Naive B cell (primary cell): ENCODE data around the gene TRIM17. TPM values are rescaled to one million over a fixed set of nuclear protein-coding genes. Genes with fewer than 3 reads are reported as not detected.
A peak's percentile ranks its signal among the peaks of the same experiment; 100 is the strongest.

ENCODE experiments used
- ATAC-seq, 2 donors: fragments of 150-1000 bp; cut with Tn5 transposase; 2 replicates each; pipeline ENCODE4 v1.10.0; 2021; ENCODE audit warnings: low read depth in 2 of 2, mild to moderate bottlenecking in 2 of 2, moderate library complexity in 2 of 2
- DNase-seq: peaks from one replicate; pipeline ENCODE4 v3.0.0; 2022
- H3K27ac Mint-ChIP-seq, 6 donors: one replicate each; pipeline ENCODE4 v1.8.0; 2020 to 2022; ENCODE audit warnings: mild to moderate bottlenecking in 6 of 6, mixed read lengths in 6 of 6, moderate library complexity in 5 of 6, inconsistent platforms in 2 of 6
- H3K27me3 Mint-ChIP-seq, 3 donors: one replicate each; pipeline ENCODE4 v1.8.0; 2021 to 2022; ENCODE audit warnings: mixed read lengths in 3 of 3, mild to moderate bottlenecking in 1 of 3
- H3K36me3 Mint-ChIP-seq, 2 donors: one replicate each; pipeline ENCODE4 v1.8.0; 2020 to 2022; ENCODE audit warnings: mixed read lengths in 2 of 2, inconsistent platforms in 1 of 2, mild to moderate bottlenecking in 1 of 2
- H3K4me1 Mint-ChIP-seq, 3 donors: one replicate each; pipeline ENCODE4 v1.8.0; 2020 to 2022; ENCODE audit warnings: mixed read lengths in 3 of 3, inconsistent platforms in 1 of 3, mild to moderate bottlenecking in 1 of 3, moderate library complexity in 1 of 3
- H3K4me3 Mint-ChIP-seq, 8 donors: one replicate each; pipeline ENCODE4 v1.8.0; 2020 to 2022; ENCODE audit warnings: mild to moderate bottlenecking in 8 of 8, mixed read lengths in 8 of 8, moderate library complexity in 8 of 8, inconsistent platforms in 2 of 8
- H3K9me3 Mint-ChIP-seq, 7 donors: one replicate each; pipeline ENCODE4 v1.8.0; 2020 to 2022; ENCODE audit warnings: mixed read lengths in 7 of 7, mild to moderate bottlenecking in 5 of 7, inconsistent platforms in 2 of 7, moderate library complexity in 1 of 7
- polyA plus RNA-seq, 6 donors: library from polyadenylated mRNA; unstranded; fragments of 300-500 nt; fragmentation: Illumina TruSeq; gene quantifications; one replicate each; pipeline ENCODE4 v1.2.3, GENCODE V29; 2021; ENCODE audit warnings: low read depth in 6 of 6

Gene TRIM17
- polyA plus RNA-seq, 6 donors from 2014 or later = 0.24 to 0.27 (median 0.26) TPM; not detected in 2

- no peaks in the 10 kb centered on the region for H3K9me3 Mint-ChIP-seq
- no peak overlapping the region for H3K4me3 Mint-ChIP-seq
- H3K27me3 Mint-ChIP-seq = no peaks in the 10 kb centered on the region
- DNase-seq (no peak), ATAC-seq (no peak)
- no peaks in the 10 kb centered on the region for H3K36me3 Mint-ChIP-seq
- H3K27ac Mint-ChIP-seq = no peak overlapping the region
- peaks cover 0 to 4% (median 0%) of the 10 kb centered on the region in 3 donors for H3K4me1 Mint-ChIP-seq
These were observed 25.1 kb downstream of the TRIM17 start for GRCh38 chr1:228391411-228392020.

GRCh38 chr1:228390649-228391048 lies 26.0 kb downstream of the TRIM17 start:
- Mint-ChIP-seq H3K9me3 (no peaks in the 10 kb centered on the region), H3K27ac (no peak overlapping the region), H3K27me3 (no peaks in the 10 kb centered on the region), H3K36me3 (no peaks in the 10 kb centered on the region), H3K4me1 (no peaks in the 10 kb centered on the region), H3K4me3 (no peak overlapping the region)
- ATAC-seq (no peak), DNase-seq (no peak)

GRCh38 chr1:228387321-228387720 lies 29.3 kb downstream of the TRIM17 start:
- H3K4me3 Mint-ChIP-seq = no peak overlapping the region
- DNase-seq (no peak), ATAC-seq (no peak)
- H3K27me3 Mint-ChIP-seq = peaks cover 0 to 5% (median 0%) of the 10 kb centered on the region in 3 donors
- peak overlapping the region in 2 of 6 donors; percentile 60 to 81 for H3K27ac Mint-ChIP-seq
- H3K4me1 Mint-ChIP-seq = no peaks in the 10 kb centered on the region
- H3K9me3 Mint-ChIP-seq = no peaks in the 10 kb centered on the region
- no peaks in the 10 kb centered on the region for H3K36me3 Mint-ChIP-seq

- H3K36me3 Mint-ChIP-seq = no peaks in the 10 kb centered on the region
- DNase-seq (no peak), ATAC-seq (no peak)
- no peak overlapping the region for H3K4me3 Mint-ChIP-seq
- H3K27me3 Mint-ChIP-seq = peaks cover 8 to 18% (median 9%) of the 10 kb centered on the region in 3 donors
- H3K4me1 Mint-ChIP-seq = no peaks in the 10 kb centered on the region
- no peaks in the 10 kb centered on the region for H3K9me3 Mint-ChIP-seq
- no peak overlapping the region for H3K27ac Mint-ChIP-seq
These were observed 31.4 kb downstream of the TRIM17 start for GRCh38 chr1:228385232-228385631.

GRCh38 chr1:228383773-228384172 lies 32.9 kb downstream of the TRIM17 start:
- Mint-ChIP-seq H3K27me3 (peaks cover 11 to 33% (median 23%) of the 10 kb centered on the region in 3 donors), H3K36me3 (no peaks in the 10 kb centered on the region), H3K27ac (peak overlapping the region in 1 of 6 donors; percentile 49), H3K9me3 (no peaks in the 10 kb centered on the region), H3K4me1 (peaks cover 5 to 13% (median 6%) of the 10 kb centered on the region in 3 donors), H3K4me3 (no peak overlapping the region)
- DNase-seq (no peak), ATAC-seq (no peak)

- DNase-seq (no peak), ATAC-seq (no peak)
- H3K4me1 Mint-ChIP-seq = peaks cover 7 to 15% (median 8%) of the 10 kb centered on the region in 3 donors
- no peaks in the 10 kb centered on the region for H3K36me3 Mint-ChIP-seq
- peaks cover 13 to 37% (median 35%) of the 10 kb centered on the region in 3 donors for H3K27me3 Mint-ChIP-seq
- H3K9me3 Mint-ChIP-seq = no peaks in the 10 kb centered on the region
- H3K27ac Mint-ChIP-seq = no peak overlapping the region
- no peak overlapping the region for H3K4me3 Mint-ChIP-seq
These were observed 35.3 kb downstream of the TRIM17 start for GRCh38 chr1:228381356-228381755.

GRCh38 chr1:228379666-228380065 lies 37.0 kb downstream of the TRIM17 start:
- H3K9me3 Mint-ChIP-seq = no peaks in the 10 kb centered on the region
- no peaks in the 10 kb centered on the region for H3K36me3 Mint-ChIP-seq
- H3K27ac Mint-ChIP-seq = peak overlapping the region in 1 of 6 donors; percentile 81
- peak overlapping the region in 7 of 8 donors; percentile 46 to 89 (median 78) for H3K4me3 Mint-ChIP-seq
- peaks cover 13 to 43% (median 41%) of the 10 kb centered on the region in 3 donors for H3K27me3 Mint-ChIP-seq
- peaks cover 7 to 15% (median 8%) of the 10 kb centered on the region in 3 donors for H3K4me1 Mint-ChIP-seq
- DNase-seq (no peak), ATAC-seq (no peak)

- no peaks in the 10 kb centered on the region for H3K36me3 Mint-ChIP-seq
- H3K9me3 Mint-ChIP-seq = no peaks in the 10 kb centered on the region
- peaks cover 13 to 43% (median 41%) of the 10 kb centered on the region in 3 donors for H3K27me3 Mint-ChIP-seq
- H3K4me1 Mint-ChIP-seq = peaks cover 7 to 15% (median 8%) of the 10 kb centered on the region in 3 donors
- H3K27ac Mint-ChIP-seq = peak overlapping the region in 1 of 6 donors; percentile 96
- ATAC-seq (peak in 1 of 2 donors; percentile 8), DNase-seq (no peak)
- peak overlapping the region in 7 of 8 donors; percentile 78 to 89 (median 83) for H3K4me3 Mint-ChIP-seq
These were observed 37.7 kb downstream of the TRIM17 start for GRCh38 chr1:228378873-228379460.

GRCh38 chr1:228378090-228378872 lies 38.4 kb downstream of the TRIM17 start:
- H3K9me3 Mint-ChIP-seq = no peaks in the 10 kb centered on the region
- ATAC-seq (peak; percentile 21 to 40), DNase-seq (no peak)
- peaks cover 13 to 43% (median 41%) of the 10 kb centered on the region in 3 donors for H3K27me3 Mint-ChIP-seq
- peaks cover 7 to 15% (median 8%) of the 10 kb centered on the region in 3 donors for H3K4me1 Mint-ChIP-seq
- H3K36me3 Mint-ChIP-seq = no peaks in the 10 kb centered on the region
- no peak overlapping the region for H3K27ac Mint-ChIP-seq
- peak overlapping the region in 7 of 8 donors; percentile 78 to 89 (median 83) for H3K4me3 Mint-ChIP-seq

GRCh38 chr1:228377664-228378089 lies 39.0 kb downstream of the TRIM17 start:
- Mint-ChIP-seq H3K4me1 (peaks cover 7 to 15% (median 8%) of the 10 kb centered on the region in 3 donors), H3K36me3 (no peaks in the 10 kb centered on the region), H3K9me3 (no peaks in the 10 kb centered on the region), H3K4me3 (peak overlapping the region in 4 of 8 donors; percentile 12 to 38 (median 22)), H3K27me3 (peaks cover 13 to 42% (median 41%) of the 10 kb centered on the region in 3 donors), H3K27ac (no peak overlapping the region)
- DNase-seq (no peak), ATAC-seq (no peak)

GRCh38 chr1:228376651-228377631 lies 39.7 kb downstream of the TRIM17 start:
- Mint-ChIP-seq H3K27me3 (peaks cover 13 to 41% (median 36%) of the 10 kb centered on the region in 3 donors), H3K4me3 (peak overlapping the region in 3 of 8 donors; percentile 12 to 25 (median 18))
- no peak for DNase-seq

GRCh38 chr1:228376262-228376628 lies 40.4 kb downstream of the TRIM17 start:
- H3K36me3 Mint-ChIP-seq = no peaks in the 10 kb centered on the region
- no peak overlapping the region for H3K4me3 Mint-ChIP-seq
- DNase-seq = no peak
- peaks cover 7 to 15% (median 8%) of the 10 kb centered on the region in 3 donors for H3K4me1 Mint-ChIP-seq
- peaks cover 11 to 40% (median 34%) of the 10 kb centered on the region in 3 donors for H3K27me3 Mint-ChIP-seq
- no peak overlapping the region for H3K27ac Mint-ChIP-seq
- ATAC-seq = no peak
- H3K9me3 Mint-ChIP-seq = no peaks in the 10 kb centered on the region

More at GRCh38 chr1:228376651-228377631, 39.7 kb downstream of the TRIM17 start:
- Mint-ChIP-seq H3K4me1 (peaks cover 7 to 15% (median 8%) of the 10 kb centered on the region in 3 donors), H3K9me3 (no peaks in the 10 kb centered on the region), H3K36me3 (no peaks in the 10 kb centered on the region), H3K27ac (no peak overlapping the region)
- ATAC-seq = no peak
